Measurements from ENCODE around the gene ETNK2. TPM values are rescaled to one million over a fixed set of nuclear protein-coding genes. Genes with fewer than 3 reads are reported as not detected.

Gene ETNK2
- total and polyA plus RNA-seq, 2 experiments from 2014 or later, result 4.2 to 5.0 TPM

GRCh38 chr1:204131978-204132377 is 19.9 kb downstream of the ETNK2 start:
- Histone ChIP-seq H3K79me2 (ENCODE audit: insufficient read depth) (no peaks in the 10 kb centered on the region), H3K9me3 (ENCODE audit: low read depth) (no peaks in the 10 kb centered on the region), H3K27me3 (replicated peaks; ENCODE audit: insufficient read depth) (no peaks in the 10 kb centered on the region), H3K4me2 (ENCODE audit: unreplicated experiment) (peak overlapping the region; percentile 70), H3K4me3 (no peak overlapping the region), H2AFZ (no peak overlapping the region), H3K27ac (no peak overlapping the region), H4K20me1 (ENCODE audit: insufficient read depth) (no peaks in the 10 kb centered on the region), H3K9ac (peak overlapping the region; percentile 75), H3K9me2 (ENCODE audit: insufficient read depth) (no peaks in the 10 kb centered on the region), H3K36me3 (ENCODE audit: low read depth) (no peaks in the 10 kb centered on the region), H3F3A (ENCODE audit: insufficient read depth) (peaks cover 29% of the 10 kb centered on the region), H3K4me1 (ENCODE audit: insufficient read depth) (peaks cover 32% of the 10 kb centered on the region)
- WGBS, 2 experiments (ENCODE audit: low coverage in 1 of 2, low lambda C conversion rate in 2 of 2, missing lambda C conversion rate in 2 of 2), result 93 to 94% methylated on average over 4 of the region's 4 CpGs
- in situ Hi-C loops (cut with MboI), result no loop called here
- TF ChIP-seq EZH2phosphoT487 (IDR thresholded peaks at IDR 0.05; ENCODE audit: insufficient read depth, low read depth), result no peak
- TF ChIP-seq EZH2 (IDR thresholded peaks at IDR 0.05; ENCODE audit: insufficient read depth, poor library complexity, severe bottlenecking), result no peak
- no peak for DNase-seq

- in situ Hi-C loops (cut with MboI), result no loop called here
- Histone ChIP-seq H3K9ac (peak overlapping the region; percentile 75), H3F3A (ENCODE audit: insufficient read depth) (peaks cover 29% of the 10 kb centered on the region)
Observed at GRCh38 chr1:204130981-204131892, 20.6 kb downstream of the ETNK2 start.

GRCh38 chr1:204130178-204130577 is 21.7 kb downstream of the ETNK2 start:
- Histone ChIP-seq H3K27ac (peak overlapping the region; percentile 86; the same call in 1 of the 2 replicates), H3K4me3 (no peak overlapping the region), H3F3A (ENCODE audit: insufficient read depth) (peaks cover 29% of the 10 kb centered on the region), H3K4me1 (ENCODE audit: insufficient read depth) (peaks cover 34% of the 10 kb centered on the region), H3K9me2 (ENCODE audit: insufficient read depth) (no peaks in the 10 kb centered on the region), H3K4me2 (ENCODE audit: unreplicated experiment) (peak overlapping the region; percentile 70), H3K9me3 (ENCODE audit: low read depth) (no peaks in the 10 kb centered on the region), H3K27me3 (replicated peaks; ENCODE audit: insufficient read depth) (no peaks in the 10 kb centered on the region), H3K36me3 (ENCODE audit: low read depth) (no peaks in the 10 kb centered on the region), H3K79me2 (ENCODE audit: insufficient read depth) (no peaks in the 10 kb centered on the region), H2AFZ (no peak overlapping the region), H4K20me1 (ENCODE audit: insufficient read depth) (no peaks in the 10 kb centered on the region), H3K9ac (peak overlapping the region; percentile 75; the same call in 1 of the 2 replicates)
- TF ChIP-seq EZH2 (IDR thresholded peaks at IDR 0.05; ENCODE audit: insufficient read depth, poor library complexity, severe bottlenecking) (no peak), EZH2phosphoT487 (IDR thresholded peaks at IDR 0.05; ENCODE audit: insufficient read depth, low read depth) (no peak)
- WGBS, 2 experiments (ENCODE audit: low coverage in 1 of 2, low lambda C conversion rate in 2 of 2, missing lambda C conversion rate in 2 of 2), result 76% methylated on average over 4 of the region's 4 CpGs
- in situ Hi-C loops (cut with MboI), result no loop called here
- DNase-seq, result peak; percentile 30

More at GRCh38 chr1:204130981-204131892, 20.6 kb downstream of the ETNK2 start:
- H3K79me2 ChIP-seq (ENCODE audit: insufficient read depth), result no peaks in the 10 kb centered on the region
- TF ChIP-seq EZH2 (IDR thresholded peaks at IDR 0.05; ENCODE audit: insufficient read depth, poor library complexity, severe bottlenecking) (no peak), EZH2phosphoT487 (IDR thresholded peaks at IDR 0.05; ENCODE audit: insufficient read depth, low read depth) (no peak)
- WGBS, 2 experiments (ENCODE audit: low coverage in 1 of 2, low lambda C conversion rate in 2 of 2, missing lambda C conversion rate in 2 of 2), result 29 to 31% methylated on average over 11 of the region's 11 CpGs
- H3K27me3 ChIP-seq (replicated peaks; ENCODE audit: insufficient read depth), result no peaks in the 10 kb centered on the region
- peak; percentile 94 for DNase-seq
- no peak overlapping the region for H3K4me3 ChIP-seq
- peak overlapping the region; percentile 70 for H3K4me2 ChIP-seq (ENCODE audit: unreplicated experiment)
- peak overlapping the region; percentile 76 for H2AFZ ChIP-seq
- H3K27ac ChIP-seq, result peak overlapping the region; percentile 86
- no peaks in the 10 kb centered on the region for H3K36me3 ChIP-seq (ENCODE audit: low read depth)
- H3K9me3 ChIP-seq (ENCODE audit: low read depth), result no peaks in the 10 kb centered on the region
- H3K4me1 ChIP-seq (ENCODE audit: insufficient read depth), result peaks cover 34% of the 10 kb centered on the region
- H4K20me1 ChIP-seq (ENCODE audit: insufficient read depth), result no peaks in the 10 kb centered on the region
- no peaks in the 10 kb centered on the region for H3K9me2 ChIP-seq (ENCODE audit: insufficient read depth)

- in situ Hi-C loops (cut with MboI), result loop anchor here (5.0 kb wide), 1 partner anchor 267 kb away; the partner anchor contains the start of gene SNRPE
- 11 to 15% methylated on average over 20 to 29 of the region's 29 CpGs for WGBS, 2 experiments (ENCODE audit: low coverage in 1 of 2, low lambda C conversion rate in 2 of 2, missing lambda C conversion rate in 2 of 2)
Observed at GRCh38 chr1:204128964-204129896, 22.6 kb downstream of the ETNK2 start.

More at GRCh38 chr1:204128964-204129896, 22.6 kb downstream of the ETNK2 start:
- Histone ChIP-seq H3K4me2 (ENCODE audit: unreplicated experiment) (peak overlapping the region; percentile 41), H3K4me1 (ENCODE audit: insufficient read depth) (peaks cover 34% of the 10 kb centered on the region), H3K79me2 (ENCODE audit: insufficient read depth) (no peaks in the 10 kb centered on the region), H3K27me3 (replicated peaks; ENCODE audit: insufficient read depth) (no peaks in the 10 kb centered on the region), H3K27ac (peak overlapping the region; percentile 6; the same call in 1 of the 2 replicates), H3K9me3 (ENCODE audit: low read depth) (no peaks in the 10 kb centered on the region), H4K20me1 (ENCODE audit: insufficient read depth) (no peaks in the 10 kb centered on the region), H3F3A (ENCODE audit: insufficient read depth) (peaks cover 29% of the 10 kb centered on the region), H3K36me3 (ENCODE audit: low read depth) (no peaks in the 10 kb centered on the region), H3K9ac (peak overlapping the region; percentile 48; the same call in 1 of the 2 replicates), H2AFZ (peak overlapping the region; percentile 14; the same call in 1 of the 2 replicates), H3K9me2 (ENCODE audit: insufficient read depth) (no peaks in the 10 kb centered on the region), H3K4me3 (no peak overlapping the region)
- peak; percentile 87 for DNase-seq
- no peak for TF ChIP-seq EZH2phosphoT487 (IDR thresholded peaks at IDR 0.05; ENCODE audit: insufficient read depth, low read depth)
- TF ChIP-seq EZH2 (IDR thresholded peaks at IDR 0.05; ENCODE audit: insufficient read depth, poor library complexity, severe bottlenecking), result no peak
